GM12878 (cell line): ENCODE measurements around the gene APOC4. TPM values are rescaled to one million over a fixed set of nuclear protein-coding genes. Genes with fewer than 3 reads are reported as not detected.

Experiments
- ATAC-seq: fragments of 200-7000 bp; cut with Tn5 transposase; 3 replicates; pipeline ENCODE4 v1.9.1; 2020; ENCODE audit warnings: mild to moderate bottlenecking, moderate library complexity
- BruUV-seq: library from RNA; stranded (reverse); fragments of 400-500 nt; replicated peaks from 2 replicates; lab custom pipeline; 2021; lab: Mats Ljungman, UMichigan
- CTCF ChIA-PET: fragments of 300-600 bp; sonication (Branson Sonifier 250); formaldehyde crosslinking; extraction: SDS; loops from one replicate; lab custom pipeline; 2021; ENCODE audit warnings: inconsistent platforms; lab: Yijun Ruan, JAX
- POLR2A ChIA-PET: fragments of 350-600 bp; formaldehyde crosslinking; extraction: SDS; loops from one replicate; lab custom pipeline; 2021; ENCODE audit warnings: inconsistent platforms; lab: Charles Lee
- RAD21 ChIA-PET: fragments of 300-600 bp; sonication (Branson Sonifier 250); formaldehyde crosslinking; loops from one replicate; lab custom pipeline; 2023; ENCODE audit warnings: antibody characterized with exemption; ENCODE audit not compliant: unreplicated experiment; lab: Charles Lee
- SMC1A ChIA-PET: fragments of 300-600 bp; sonication (Branson Sonifier 250); formaldehyde crosslinking; loops from one replicate; lab custom pipeline; 2023; ENCODE audit not compliant: unreplicated experiment, uncharacterized antibody; lab: Charles Lee
- DNase-seq: peaks from one replicate; pipeline ENCODE4 v3.0.0-alpha.2; 2011; ENCODE audit warnings: low read depth, low spot score
- FAIRE-seq: peaks from 3 replicates; lab custom pipeline; 2011; peaks lifted over from hg19 to GRCh38; lab: Jason Lieb, UNC
- H2AFZ ChIP-seq: 2 replicates; pipeline ENCODE4 v1.6.0; 2011; ENCODE audit warnings: low read depth, low read length, control low read depth; ENCODE audit not compliant: control insufficient read depth
- H3K27ac ChIP-seq: 2 replicates; pipeline ENCODE4 v1.5.1; 2011; ENCODE audit warnings: control low read depth; ENCODE audit not compliant: control insufficient read depth, insufficient read depth
- H3K27me3 ChIP-seq, 2 experiments: replicated peaks in 1 of 2; 2 replicates each; pipeline versions ENCODE4 v1.6.0 to v1.6.1; 2011; ENCODE audit warnings: low read length in 1 of 2; ENCODE audit not compliant: control insufficient read depth in 2 of 2, insufficient read depth in 2 of 2
- H3K36me3 ChIP-seq, 2 experiments: 2 replicates each; pipeline ENCODE4 v1.5.1; 2011; ENCODE audit warnings: low read length in 1 of 2; ENCODE audit not compliant: control insufficient read depth in 2 of 2, insufficient read depth in 2 of 2
- H3K4me1 ChIP-seq: 2 replicates; pipeline ENCODE4 v1.6.1; 2011; ENCODE audit warnings: mild to moderate bottlenecking, low read length, moderate library complexity, mixed read lengths; ENCODE audit not compliant: control insufficient read depth, insufficient read depth
- H3K4me2 ChIP-seq: 2 replicates; pipeline ENCODE4 v1.6.0; 2011; ENCODE audit warnings: control low read depth; ENCODE audit not compliant: control insufficient read depth, insufficient read depth
- H3K4me3 ChIP-seq: fragments of 200-600 bp; sonication (generic); 2 replicates; pipeline ENCODE4 v1.5.1; 2016
- H3K79me2 ChIP-seq: 2 replicates; pipeline ENCODE4 v1.6.0; 2011; ENCODE audit warnings: low read length; ENCODE audit not compliant: control insufficient read depth, insufficient read depth
- H3K9ac ChIP-seq: 2 replicates; pipeline ENCODE4 v1.8.0; 2011; ENCODE audit warnings: low read length, control low read depth, mixed read lengths; ENCODE audit not compliant: control insufficient read depth, insufficient read depth
- H3K9me3 ChIP-seq: replicated peaks from 3 replicates; pipeline ENCODE4 v1.5.1; 2011; ENCODE audit warnings: mild to moderate bottlenecking, low read length; ENCODE audit not compliant: control insufficient read depth, insufficient read depth
- H4K20me1 ChIP-seq: 2 replicates; pipeline ENCODE4 v1.6.0; 2011; ENCODE audit not compliant: control insufficient read depth, insufficient read depth
- NFIC ChIP-seq: IDR thresholded peaks from 2 replicates; pipeline ENCODE4 v1.6.1; 2012; ENCODE audit warnings: low read depth, mild to moderate bottlenecking, inconsistent platforms, low read length, moderate library complexity
- POLR2A ChIP-seq: IDR thresholded peaks from 2 replicates; pipeline ENCODE4 v1.6.1; 2011; ENCODE audit warnings: low read depth, mild to moderate bottlenecking, low read length
- WRNIP1 ChIP-seq: IDR thresholded peaks from 2 replicates; pipeline ENCODE4 v1.6.1; 2011; ENCODE audit warnings: low read depth, low read length, improper control_type of control experiment, borderline replicate concordance
- ZNF217 ChIP-seq: fragments of 450-650 bp; IDR thresholded peaks from 2 replicates; pipeline ENCODE4 v1.6.1; 2017; ENCODE audit warnings: antibody characterized with exemption, mild to moderate bottlenecking
- WGBS: methylation state at CpG from one replicate; pipeline ENCODE4 v1.1.6; 2016; ENCODE audit warnings: low lambda C conversion rate; ENCODE audit not compliant: insufficient replicate concordance, insufficient coverage; ENCODE audit errors: missing lambda C conversion rate; 5-methylcytosine and 5-hydroxymethylcytosine counted together
- in situ Hi-C: fragments of 300-500 bp; cut with MboI; formaldehyde crosslinking; loops from 9 replicates; pipeline ENCODE4 v1.14.3; 2018; ENCODE audit warnings: mixed read lengths
- intact Hi-C: fragments of 100-400 bp; cut with micrococcal nuclease; formaldehyde crosslinking; loops from one replicate; pipeline ENCODE4 v1.14.2; 2022; ENCODE audit not compliant: unreplicated experiment
- polyA plus RNA-seq, 11 experiments: library from polyadenylated mRNA; depleted of rRNA in 4 of 11; unstranded in 6 of 11; stranded (reverse) in 5 of 11; fragments of >200 nt; fragmentation: Nextera tagmentation in 4 of 11; fragmentation: Illumina TruSeq in 1 of 11; extraction: Ambion mirVana in 4 of 11; extraction: Trizol in 1 of 11; gene quantifications; 1 replicate in 1 of 11; 2 replicates in 10 of 11; pipeline versions ENCODE4 v1.2.1 to v1.2.3, GENCODE V29; 2011 to 2016; ENCODE audit warnings: inconsistent platforms in 2 of 11, missing spikeins in 2 of 11, low read depth in 1 of 11
- total RNA-seq, 4 experiments: library from RNA; depleted of rRNA in 3 of 4; stranded (reverse); fragments of >200 nt in 3 of 4; fragmentation: Illumina TruSeq in 1 of 4; extraction: Trizol in 1 of 4; gene quantifications; 2 replicates each; pipeline versions ENCODE4 v1.2.1 to v1.2.3, GENCODE V29; 2013 to 2021

APOC4 gene
- total and polyA plus RNA-seq, 10 of the 15 experiments (the other 5 are each of a cell fraction or from before 2014, with no cell fraction given): not detected

GRCh38 chr19:44903216-44903601 lies 38.8 kb upstream of the APOC4 start:
- no peak overlapping the region for H3K4me3 ChIP-seq
- CTCF ChIA-PET: interaction anchor here (0.8 to 4.3 kb wide), 10 partner anchors 11 to 214 kb away, joined by 3 to 34 read pairs (median 4); partner anchors contain the start of genes APOC1, CLPTM1 and TOMM40
- no peak overlapping the region for H3K27ac ChIP-seq
- SMC1A ChIA-PET: interaction anchor here (2.3 kb wide), 1 partner anchor 48 kb away, joined by 11 read pairs; no protein-coding TSS in a partner anchor
- H3K36me3 ChIP-seq: peaks cover 8 to 22% of the 10 kb centered on the region in 2 experiments; a peak in 3 of 4 replicates
- in situ Hi-C loops (loop anchor here (5.0 to 10.0 kb wide), 3 partner anchors 52 to 432 kb away; partner anchors contain the start of gene CLPTM1), intact Hi-C loops (loop anchor here (2.0 kb wide), 2 partner anchors 48 to 156 kb away; no protein-coding TSS in a partner anchor)
- no peak overlapping the region for H3K4me2 ChIP-seq
- TSS peak; percentile 54 for BruUV-seq
- H3K27me3 ChIP-seq: no peaks in the 10 kb centered on the region
- WGBS: 65% methylated on average over 11 of the region's 15 CpGs
- no peak overlapping the region for H2AFZ ChIP-seq
- no peaks in the 10 kb centered on the region for H3K9me3 ChIP-seq
- DNase-seq: no peak
- no peak for FAIRE-seq
- POLR2A ChIA-PET: no interaction called here
- RAD21 ChIA-PET: interaction anchor here (0.9 to 2.3 kb wide), 3 partner anchors 49 to 284 kb away, joined by 3 to 8 read pairs (median 3); no protein-coding TSS in a partner anchor
- no peak overlapping the region for H3K9ac ChIP-seq
- no peak; the same call in 2 of the 3 replicates for ATAC-seq
- no peaks in the 10 kb centered on the region for H3K79me2 ChIP-seq
- H3K4me1 ChIP-seq: no peaks in the 10 kb centered on the region
- H4K20me1 ChIP-seq: no peaks in the 10 kb centered on the region; the same call in 1 of the 2 replicates
- no peak for TF ChIP-seq POLR2A
- TF ChIP-seq ZNF217: no peak
- TF ChIP-seq NFIC: no peak
- TF ChIP-seq WRNIP1: no peak
